ENCODE data around the gene ELP4. TPM values are rescaled to one million over a fixed set of nuclear protein-coding genes. Genes with fewer than 3 reads are reported as not detected.

ELP4 gene
- polyA plus RNA-seq, 3 donors: 6.0 to 17.8 (median 16.4) TPM

GRCh38 chr11:31788085-31788484 is 278.5 kb downstream of the ELP4 start:
- Mint-ChIP-seq H3K4me3 (no peak overlapping the region), H3K36me3 (peaks cover 4 to 7% of the 10 kb centered on the region in 2 donors), H3K4me1 (no peaks in the 10 kb centered on the region), H3K9me3 (peaks cover 0 to 2% (median 0%) of the 10 kb centered on the region in 7 donors), H3K27ac (no peak overlapping the region), H3K27me3 (ENCODE audit: low read depth in 3 of 3) (peaks cover 8 to 20% (median 8%) of the 10 kb centered on the region in 3 donors)
- Histone ChIP-seq H3K4me2 (replicated peaks; ENCODE audit: extremely low read depth, low read length, poor library complexity, severe bottlenecking) (no peak overlapping the region), H4K20me1 (ENCODE audit: insufficient read depth, low read length) (no peaks in the 10 kb centered on the region), H3K4me3 (replicated peaks in 1 of 3; ENCODE audit: low read depth in 2 of 3, low read length in 3 of 3) (no peak overlapping the region), H3K4me1 (ENCODE audit: control insufficient read depth in 1 of 2, insufficient read depth in 2 of 2, low read length in 2 of 2) (no peaks in the 10 kb centered on the region), H3K27me3 (ENCODE audit: control insufficient read depth in 2 of 2, insufficient read depth in 2 of 2, low read length in 2 of 2) (peaks cover 7 to 8% of the 10 kb centered on the region in 2 donors), H3K27ac (ENCODE audit: low read depth in 1 of 2, low read length in 2 of 2) (no peak overlapping the region), H3K79me2 (ENCODE audit: insufficient read depth, low read length) (no peaks in the 10 kb centered on the region), H3K36me3 (replicated peaks in 1 of 2; ENCODE audit: control insufficient read depth in 1 of 2, insufficient read depth in 2 of 2, low read length in 2 of 2) (no peaks in the 10 kb centered on the region), H3K9me3 (replicated peaks in 1 of 2; ENCODE audit: control insufficient read depth in 1 of 2, insufficient read depth in 1 of 2, low read length in 2 of 2) (no peaks in the 10 kb centered on the region), H3K9ac (ENCODE audit: insufficient read depth, low read length, poor library complexity, severe bottlenecking) (no peak overlapping the region), H2AFZ (ENCODE audit: insufficient read depth, low read depth, low read length, poor library complexity, severe bottlenecking) (no peak overlapping the region)
- WGBS (ENCODE audit: insufficient coverage): 86% methylated on average over 1 of the region's 3 CpGs
- no peak for TF ChIP-seq CTCF (IDR thresholded peaks at IDR 0.05)
- intact Hi-C loops (cut with micrococcal nuclease): no loop called here
- DNase-seq: no peak

GRCh38 chr11:31790649-31791048 is 281.1 kb downstream of the ELP4 start:
- Histone ChIP-seq H3K4me1 (ENCODE audit: control insufficient read depth in 1 of 2, insufficient read depth in 2 of 2, low read length in 2 of 2) (no peaks in the 10 kb centered on the region), H3K9ac (ENCODE audit: insufficient read depth, low read length, poor library complexity, severe bottlenecking) (no peak overlapping the region), H3K4me2 (replicated peaks; ENCODE audit: extremely low read depth, low read length, poor library complexity, severe bottlenecking) (no peak overlapping the region), H2AFZ (ENCODE audit: insufficient read depth, low read depth, low read length, poor library complexity, severe bottlenecking) (no peak overlapping the region), H3K4me3 (replicated peaks in 1 of 3; ENCODE audit: low read depth in 2 of 3, low read length in 3 of 3) (no peak overlapping the region), H3K79me2 (ENCODE audit: insufficient read depth, low read length) (no peaks in the 10 kb centered on the region), H3K9me3 (replicated peaks in 1 of 2; ENCODE audit: control insufficient read depth in 1 of 2, insufficient read depth in 1 of 2, low read length in 2 of 2) (no peaks in the 10 kb centered on the region), H4K20me1 (ENCODE audit: insufficient read depth, low read length) (no peaks in the 10 kb centered on the region), H3K36me3 (replicated peaks in 1 of 2; ENCODE audit: control insufficient read depth in 1 of 2, insufficient read depth in 2 of 2, low read length in 2 of 2) (no peaks in the 10 kb centered on the region), H3K27ac (ENCODE audit: low read depth in 1 of 2, low read length in 2 of 2) (no peak overlapping the region), H3K27me3 (ENCODE audit: control insufficient read depth in 2 of 2, insufficient read depth in 2 of 2, low read length in 2 of 2) (peaks cover 24 to 31% of the 10 kb centered on the region in 2 donors)
- intact Hi-C loops (cut with micrococcal nuclease): no loop called here
- H3K4me3 Mint-ChIP-seq: no peak overlapping the region
- peaks cover 27 to 40% (median 28%) of the 10 kb centered on the region in 3 donors for H3K27me3 Mint-ChIP-seq (ENCODE audit: low read depth in 3 of 3)
- no peaks in the 10 kb centered on the region for H3K4me1 Mint-ChIP-seq
- peaks cover 0 to 2% (median 0%) of the 10 kb centered on the region in 7 donors for H3K9me3 Mint-ChIP-seq
- no peak for DNase-seq
- TF ChIP-seq CTCF (IDR thresholded peaks at IDR 0.05): no peak
- no peak overlapping the region for H3K27ac Mint-ChIP-seq
- 94% methylated on average over 7 of the region's 7 CpGs for WGBS (ENCODE audit: insufficient coverage)
- H3K36me3 Mint-ChIP-seq: peaks cover 0 to 2% of the 10 kb centered on the region in 2 donors

Measured in CD14-positive monocyte (primary cell).